ENCODE data around the gene DSG2.

DSG2 gene

GRCh38 chr18:31598021-31598805, 100.2 kb downstream of the DSG2 start:
- Histone ChIP-seq H3K4me1 (ENCODE audit: control insufficient read depth, insufficient read depth, low read length) (no peaks in the 10 kb centered on the region), H3K27ac (ENCODE audit: insufficient read depth, low read depth, low read length, poor library complexity, severe bottlenecking) (no peak overlapping the region), H3K27me3 (ENCODE audit: control insufficient read depth, insufficient read depth, low read length, poor library complexity, severe bottlenecking) (no peaks in the 10 kb centered on the region), H3K9me3 (ENCODE audit: control insufficient read depth, low read length) (no peaks in the 10 kb centered on the region), H3K36me3 (ENCODE audit: control insufficient read depth, insufficient read depth, low read length) (no peaks in the 10 kb centered on the region), H3K4me3 (ENCODE audit: insufficient read depth, low read depth, low read length) (no peak overlapping the region)
- 94 to 97% methylated on average over 12 to 13 of the region's 13 CpGs for WGBS, 2 experiments
